ENCODE measurements around the gene CRLF1. TPM values are rescaled to one million over a fixed set of nuclear protein-coding genes. Genes with fewer than 3 reads are reported as not detected.
A peak's percentile ranks its signal among the peaks of the same experiment; 100 is the strongest.

The CRLF1 gene
- total RNA-seq, 1 donor from 2014 or later, result 6.0 TPM

DNA sequence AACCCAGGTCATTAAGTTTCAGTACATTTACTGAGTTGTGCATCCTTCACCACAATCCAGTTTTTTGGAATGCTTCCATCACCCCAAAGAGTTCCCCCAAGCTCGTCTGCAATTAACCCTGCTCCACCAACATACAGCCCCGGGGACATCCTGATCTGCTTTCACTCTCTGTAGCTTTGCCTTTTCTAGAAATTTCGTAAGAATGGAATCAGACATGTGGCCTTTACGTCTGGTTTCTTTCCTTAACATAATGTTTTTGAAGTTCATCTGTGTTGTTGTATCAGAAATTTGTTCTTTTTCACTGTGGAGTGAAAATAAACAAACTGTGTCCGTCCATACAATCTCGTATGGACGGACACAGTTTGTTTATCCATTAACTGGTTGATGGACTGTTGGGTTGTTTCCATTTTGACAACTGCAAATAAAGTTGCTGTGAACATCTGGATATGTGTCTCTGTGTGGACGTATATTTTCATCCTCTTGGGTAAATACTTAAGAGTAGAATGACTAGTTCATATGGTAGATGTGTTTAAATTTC lies 33.2 kb upstream of the CRLF1 start:
- Mint-ChIP-seq H3K27ac (no peak overlapping the region), H3K4me1 (ENCODE audit: low read depth) (peaks cover 7% of the 10 kb centered on the region)

DNA sequence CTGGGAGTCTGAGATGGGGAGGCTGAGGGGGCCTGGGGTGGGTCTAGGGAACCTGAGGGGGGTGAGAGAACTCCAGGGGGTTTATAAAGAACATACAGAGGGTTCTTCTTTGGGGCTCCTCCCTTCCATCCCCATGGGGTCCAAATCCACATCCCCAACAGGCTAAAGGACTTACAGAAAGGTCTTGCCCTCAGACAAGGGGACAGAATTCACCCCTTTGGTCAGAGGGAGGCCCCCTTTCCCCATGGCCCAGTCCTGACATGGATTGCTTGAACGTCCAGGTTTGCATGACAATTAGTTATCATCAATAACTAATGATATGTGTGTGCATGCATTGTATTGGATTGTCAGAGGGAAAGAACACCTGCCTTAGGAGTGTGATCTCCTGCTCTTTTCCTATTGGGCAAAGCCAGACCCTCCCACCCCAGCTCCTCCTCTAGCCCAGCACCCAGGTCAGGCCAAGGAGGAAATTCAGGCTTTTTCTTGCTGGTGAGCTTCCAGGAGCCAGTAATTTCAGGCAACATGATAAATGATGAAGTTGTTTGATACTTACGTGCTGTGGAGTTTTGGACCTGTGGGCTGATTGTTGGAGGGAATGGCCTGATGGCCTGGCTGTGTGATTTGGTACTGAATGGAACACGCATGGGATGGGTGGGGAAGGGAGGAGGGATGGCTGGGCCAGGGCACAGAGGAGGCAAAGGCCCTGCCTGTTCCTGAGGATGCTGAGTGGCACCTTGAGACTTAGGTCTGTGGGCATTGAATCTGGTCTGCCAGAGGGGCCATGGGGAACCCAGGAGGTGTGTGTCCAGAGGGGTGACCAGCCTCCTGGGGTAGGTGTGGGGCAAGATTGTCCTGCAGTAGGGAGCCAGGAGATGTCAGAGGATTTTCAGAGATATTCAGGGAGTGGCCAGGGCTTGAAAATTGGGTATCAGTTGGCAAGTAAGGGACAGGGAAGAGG lies 31.4 kb upstream of the CRLF1 start:
- no peaks in the 10 kb centered on the region for H3K36me3 Mint-ChIP-seq (ENCODE audit: insufficient read depth)
- TF ChIP-seq, protein P1, sequence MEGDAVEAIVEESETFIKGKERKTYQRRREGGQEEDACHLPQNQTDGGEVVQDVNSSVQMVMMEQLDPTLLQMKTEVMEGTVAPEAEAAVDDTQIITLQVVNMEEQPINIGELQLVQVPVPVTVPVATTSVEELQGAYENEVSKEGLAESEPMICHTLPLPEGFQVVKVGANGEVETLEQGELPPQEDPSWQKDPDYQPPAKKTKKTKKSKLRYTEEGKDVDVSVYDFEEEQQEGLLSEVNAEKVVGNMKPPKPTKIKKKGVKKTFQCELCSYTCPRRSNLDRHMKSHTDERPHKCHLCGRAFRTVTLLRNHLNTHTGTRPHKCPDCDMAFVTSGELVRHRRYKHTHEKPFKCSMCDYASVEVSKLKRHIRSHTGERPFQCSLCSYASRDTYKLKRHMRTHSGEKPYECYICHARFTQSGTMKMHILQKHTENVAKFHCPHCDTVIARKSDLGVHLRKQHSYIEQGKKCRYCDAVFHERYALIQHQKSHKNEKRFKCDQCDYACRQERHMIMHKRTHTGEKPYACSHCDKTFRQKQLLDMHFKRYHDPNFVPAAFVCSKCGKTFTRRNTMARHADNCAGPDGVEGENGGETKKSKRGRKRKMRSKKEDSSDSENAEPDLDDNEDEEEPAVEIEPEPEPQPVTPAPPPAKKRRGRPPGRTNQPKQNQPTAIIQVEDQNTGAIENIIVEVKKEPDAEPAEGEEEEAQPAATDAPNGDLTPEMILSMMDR (IDR thresholded peaks at IDR 0.05; ENCODE audit: unreplicated experiment), result no peak
- no peak for DNase-seq (ENCODE audit: low spot score, unreplicated experiment)
- no peaks in the 10 kb centered on the region for H3K9me3 Mint-ChIP-seq (ENCODE audit: low read depth)
- peak overlapping the region; percentile 81 for H3K4me3 Mint-ChIP-seq (ENCODE audit: low read depth)
- H3K27ac Mint-ChIP-seq, result peak overlapping the region; percentile 46
- peaks cover 7% of the 10 kb centered on the region for H3K4me1 Mint-ChIP-seq (ENCODE audit: low read depth)
- H3K27me3 Mint-ChIP-seq, result peaks cover 11% of the 10 kb centered on the region

More for the DNA sequence above, 33.2 kb upstream of the CRLF1 start:
- Mint-ChIP-seq H3K4me3 (ENCODE audit: low read depth) (no peak overlapping the region), H3K36me3 (ENCODE audit: insufficient read depth) (peaks cover 2% of the 10 kb centered on the region), H3K9me3 (ENCODE audit: low read depth) (no peaks in the 10 kb centered on the region), H3K27me3 (peaks cover 3% of the 10 kb centered on the region)
- no peak for DNase-seq (ENCODE audit: low spot score, unreplicated experiment)
- TF ChIP-seq, protein P1 (IDR thresholded peaks at IDR 0.05; ENCODE audit: unreplicated experiment), result no peak

DNA sequence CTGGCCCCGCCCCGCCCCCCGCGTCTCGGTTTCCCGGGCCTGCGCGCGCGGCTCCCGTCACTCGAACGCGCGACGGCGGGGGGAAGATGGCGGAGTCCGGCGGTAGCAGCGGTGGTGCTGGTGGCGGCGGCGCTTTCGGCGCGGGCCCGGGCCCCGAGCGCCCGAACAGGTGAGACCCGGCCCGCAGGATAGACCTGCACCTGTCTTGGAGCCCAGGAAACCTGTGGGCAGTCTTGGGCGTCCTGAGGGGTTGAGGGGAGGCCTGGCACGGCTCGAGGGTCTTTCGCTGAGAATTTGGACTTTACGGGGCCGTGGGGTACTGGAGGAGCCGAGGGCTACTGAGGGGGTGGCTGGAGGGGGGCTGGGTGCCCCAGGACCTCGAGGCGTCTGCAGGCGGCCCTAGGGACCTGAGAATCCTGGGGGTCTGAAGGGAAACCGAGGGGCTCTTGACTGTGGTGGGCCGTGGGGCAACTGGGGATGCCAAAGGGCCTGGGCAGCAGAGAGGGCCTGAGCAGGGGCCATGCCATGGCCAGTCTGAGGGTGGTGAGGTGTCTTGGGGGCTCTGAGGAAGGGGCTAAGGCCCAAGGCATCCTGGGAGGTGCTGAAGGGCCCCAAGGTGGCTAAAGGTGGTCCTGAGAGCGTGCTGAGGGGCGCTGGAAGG lies 30.5 kb upstream of the CRLF1 start, which contains the start of gene KLHL26:
KLHL26 (plus strand) TSS at position 60 of the 661 bp plus-strand sequence; CDS start at position 87, 27 bp downstream.
- Mint-ChIP-seq H3K27ac (peak within 1 kb of the TSS; percentile 89), H3K27me3 (peaks cover 11% of the 10 kb centered on the region), H3K36me3 (ENCODE audit: insufficient read depth) (no peaks in the 10 kb centered on the region), H3K4me1 (ENCODE audit: low read depth) (peaks cover 7% of the 10 kb centered on the region), H3K9me3 (ENCODE audit: low read depth) (no peaks in the 10 kb centered on the region), H3K4me3 (ENCODE audit: low read depth) (peak within 1 kb of the TSS; percentile 81)
- no peak for DNase-seq (ENCODE audit: low spot score, unreplicated experiment)
- TF ChIP-seq, protein P1 (IDR thresholded peaks at IDR 0.05; ENCODE audit: unreplicated experiment), result no peak

DNA sequence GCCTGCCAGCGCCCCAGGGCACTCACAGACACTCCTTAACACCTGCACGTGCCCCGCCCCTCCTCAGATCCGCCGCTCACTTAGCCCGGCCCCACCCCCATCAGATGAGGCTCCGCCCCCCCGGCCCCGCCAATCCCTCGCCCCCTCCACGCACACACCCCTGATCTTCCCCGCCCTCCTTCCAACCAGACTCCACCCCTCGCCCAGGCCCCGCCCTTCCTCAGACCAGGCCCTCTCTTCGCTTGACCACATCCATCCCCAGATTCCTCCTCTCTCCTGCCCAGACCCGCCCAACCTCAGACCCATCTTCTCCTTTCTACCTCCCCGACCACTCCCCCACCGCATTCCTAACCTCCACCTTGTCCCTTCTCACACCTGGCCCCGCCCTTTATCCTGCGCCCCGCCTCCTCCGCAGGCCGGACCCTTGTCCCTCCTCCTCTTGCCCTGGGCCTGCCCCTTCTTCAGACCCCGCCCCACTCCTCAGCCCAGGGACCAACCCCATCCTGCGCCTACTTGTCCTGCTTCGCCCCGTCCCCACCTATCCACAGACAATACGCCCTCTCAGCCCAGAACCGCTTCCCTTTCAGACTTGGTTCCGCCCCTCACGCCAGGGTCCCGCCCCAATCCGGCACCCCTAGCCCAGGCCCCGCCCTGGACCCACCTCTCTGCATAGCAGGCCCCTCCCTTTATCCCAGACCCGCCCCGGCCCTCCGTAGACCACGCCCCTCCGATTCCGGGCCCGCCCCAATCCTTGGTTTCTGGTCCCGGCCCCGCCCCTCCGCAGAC lies 29.8 kb upstream of the CRLF1 start:
- TF ChIP-seq, protein P1 (IDR thresholded peaks at IDR 0.05; ENCODE audit: unreplicated experiment), result no peak
- no peaks in the 10 kb centered on the region for H3K9me3 Mint-ChIP-seq (ENCODE audit: low read depth)
- peak overlapping the region; percentile 89 for H3K27ac Mint-ChIP-seq
- H3K36me3 Mint-ChIP-seq (ENCODE audit: insufficient read depth), result no peaks in the 10 kb centered on the region
- peaks cover 7% of the 10 kb centered on the region for H3K4me1 Mint-ChIP-seq (ENCODE audit: low read depth)
- H3K4me3 Mint-ChIP-seq (ENCODE audit: low read depth), result peak overlapping the region; percentile 81
- H3K27me3 Mint-ChIP-seq, result peaks cover 11% of the 10 kb centered on the region
- peak; percentile 99 for DNase-seq (ENCODE audit: low spot score, unreplicated experiment)
